ENCODE results near the gene WNT16.

Gene WNT16

GRCh38 chr7:121331048-121331447 is 2.2 kb downstream of the WNT16 start:
- Histone ChIP-seq H3K4me2 (ENCODE audit: low read length) (no peak overlapping the region), H4K20me1 (ENCODE audit: control insufficient read depth, insufficient read depth, low read depth, low read length) (no peaks in the 10 kb centered on the region), H3K4me3 (ENCODE audit: low read length) (no peak overlapping the region), H3K9me2 (replicated peaks; ENCODE audit: control insufficient read depth, low read length) (no peaks in the 10 kb centered on the region), H3K9me3 (ENCODE audit: control insufficient read depth, insufficient read depth, low read length) (no peaks in the 10 kb centered on the region), H3K27me3 (ENCODE audit: control insufficient read depth, low read length) (peaks cover 41% of the 10 kb centered on the region), H3K27ac (ENCODE audit: low read depth, low read length) (no peak overlapping the region), H3K79me2 (ENCODE audit: control insufficient read depth, low read length) (no peaks in the 10 kb centered on the region), H3F3A (ENCODE audit: control insufficient read depth, insufficient read depth) (no peaks in the 10 kb centered on the region), H3K36me3 (ENCODE audit: control insufficient read depth, low read length) (no peaks in the 10 kb centered on the region), H3K4me1 (ENCODE audit: control insufficient read depth, low read length) (no peaks in the 10 kb centered on the region; the same call in 1 of the 2 replicates)
- TF ChIP-seq CTCF (IDR thresholded peaks at IDR 0.05; ENCODE audit: low read depth, low read length, poor library complexity, severe bottlenecking) (no peak), EZH2phosphoT487 (IDR thresholded peaks at IDR 0.05; ENCODE audit: borderline replicate concordance, low read length) (no peak)

GRCh38 chr7:121331574-121331973 is 2.8 kb downstream of the WNT16 start:
- H3K36me3 ChIP-seq (ENCODE audit: control insufficient read depth, low read length), result no peaks in the 10 kb centered on the region
- H3K4me2 ChIP-seq (ENCODE audit: low read length), result no peak overlapping the region
- H3K79me2 ChIP-seq (ENCODE audit: control insufficient read depth, low read length), result no peaks in the 10 kb centered on the region
- H3K27me3 ChIP-seq (ENCODE audit: control insufficient read depth, low read length), result peaks cover 42% of the 10 kb centered on the region
- H3K4me1 ChIP-seq (ENCODE audit: control insufficient read depth, low read length), result no peaks in the 10 kb centered on the region; the same call in 1 of the 2 replicates
- no peaks in the 10 kb centered on the region for H3K9me2 ChIP-seq (replicated peaks; ENCODE audit: control insufficient read depth, low read length)
- TF ChIP-seq CTCF (IDR thresholded peaks at IDR 0.05; ENCODE audit: low read depth, low read length, poor library complexity, severe bottlenecking), result no peak
- no peak; the same call in 1 of the 2 replicates for TF ChIP-seq EZH2phosphoT487 (IDR thresholded peaks at IDR 0.05; ENCODE audit: borderline replicate concordance, low read length)
- H4K20me1 ChIP-seq (ENCODE audit: control insufficient read depth, insufficient read depth, low read depth, low read length), result no peaks in the 10 kb centered on the region
- no peak overlapping the region for H3K4me3 ChIP-seq (ENCODE audit: low read length)
- no peak overlapping the region for H3K27ac ChIP-seq (ENCODE audit: low read depth, low read length)
- H3K9me3 ChIP-seq (ENCODE audit: control insufficient read depth, insufficient read depth, low read length), result no peaks in the 10 kb centered on the region
- no peaks in the 10 kb centered on the region for H3F3A ChIP-seq (ENCODE audit: control insufficient read depth, insufficient read depth)

GRCh38 chr7:121334376-121334775 is 5.6 kb downstream of the WNT16 start:
- no peaks in the 10 kb centered on the region for H4K20me1 ChIP-seq (ENCODE audit: control insufficient read depth, insufficient read depth, low read depth, low read length)
- no peak overlapping the region for H3K27ac ChIP-seq (ENCODE audit: low read depth, low read length)
- H3K27me3 ChIP-seq (ENCODE audit: control insufficient read depth, low read length), result peaks cover 28% of the 10 kb centered on the region
- no peaks in the 10 kb centered on the region for H3K79me2 ChIP-seq (ENCODE audit: control insufficient read depth, low read length)
- H3K9me3 ChIP-seq (ENCODE audit: control insufficient read depth, insufficient read depth, low read length), result no peaks in the 10 kb centered on the region
- no peaks in the 10 kb centered on the region for H3K9me2 ChIP-seq (replicated peaks; ENCODE audit: control insufficient read depth, low read length)
- no peak overlapping the region for H3K4me2 ChIP-seq (ENCODE audit: low read length)
- TF ChIP-seq EZH2phosphoT487 (IDR thresholded peaks at IDR 0.05; ENCODE audit: borderline replicate concordance, low read length) (no peak), CTCF (IDR thresholded peaks at IDR 0.05; ENCODE audit: low read depth, low read length, poor library complexity, severe bottlenecking) (no peak)
- H3K4me3 ChIP-seq (ENCODE audit: low read length), result no peak overlapping the region
- H3K36me3 ChIP-seq (ENCODE audit: control insufficient read depth, low read length), result no peaks in the 10 kb centered on the region
- no peaks in the 10 kb centered on the region for H3F3A ChIP-seq (ENCODE audit: control insufficient read depth, insufficient read depth)
- H3K4me1 ChIP-seq (ENCODE audit: control insufficient read depth, low read length), result no peaks in the 10 kb centered on the region; the same call in 1 of the 2 replicates
